Neural cell (in vitro differentiated cells): ENCODE measurements around the gene CDSN. TPM values are rescaled to one million over a fixed set of nuclear protein-coding genes. Genes with fewer than 3 reads are reported as not detected.

Experiments used
- H2AFZ ChIP-seq: fragments of 200-600, 300-800 bp; sonication (generic), shearing (Covaris generic); 2 replicates; pipeline ENCODE4 v1.6.0; 2014; ENCODE audit warnings: low read depth, mild to moderate bottlenecking, antibody characterized with exemption, low read length, moderate library complexity
- H3F3A ChIP-seq: fragments of 200-600 bp; shearing (Covaris generic); 2 replicates; pipeline ENCODE4 v1.6.1; 2016; ENCODE audit warnings: mild to moderate bottlenecking, moderate library complexity, mixed read lengths, antibody characterized with exemption, low read length; ENCODE audit not compliant: insufficient read depth, poor library complexity, severe bottlenecking
- H3K27ac ChIP-seq: fragments of 200-600, 300-800 bp; sonication (generic), shearing (Covaris generic); 2 replicates; pipeline ENCODE4 v1.5.1; 2014; ENCODE audit warnings: mild to moderate bottlenecking, low read length, moderate library complexity
- H3K27me3 ChIP-seq: fragments of 300-800, 200-600 bp; sonication (generic), shearing (Covaris generic); 2 replicates; pipeline ENCODE4 v1.6.0; 2014; ENCODE audit warnings: mild to moderate bottlenecking, low read depth, low read length, moderate library complexity; ENCODE audit not compliant: insufficient read depth
- H3K36me3 ChIP-seq: fragments of 300-800, 200-600 bp; sonication (generic), shearing (Covaris generic); 2 replicates; pipeline ENCODE4 v1.5.1; 2014; ENCODE audit warnings: mild to moderate bottlenecking, antibody characterized with exemption, low read length, moderate library complexity; ENCODE audit not compliant: insufficient read depth
- H3K4me2 ChIP-seq: fragments of 300-800, 200-600 bp; sonication (generic), shearing (Covaris generic); 2 replicates; pipeline ENCODE4 v1.6.0; 2014; ENCODE audit warnings: mild to moderate bottlenecking, low read length
- H3K4me3 ChIP-seq: fragments of 300-800, 200-600 bp; sonication (generic), shearing (Covaris generic); 2 replicates; pipeline ENCODE4 v1.5.1; 2014; ENCODE audit warnings: mild to moderate bottlenecking, low read length, moderate library complexity
- H3K79me2 ChIP-seq: fragments of 200-600 bp; shearing (Covaris generic); replicated peaks from 2 replicates; pipeline ENCODE4 v1.6.0; 2014; ENCODE audit warnings: mild to moderate bottlenecking, low read length, moderate library complexity; ENCODE audit not compliant: insufficient read depth
- H3K9ac ChIP-seq: fragments of 300-800, 200-600 bp; sonication (generic), shearing (Covaris generic); 2 replicates; pipeline ENCODE4 v1.6.1; 2016; ENCODE audit warnings: mild to moderate bottlenecking, low read length, mixed read lengths
- H3K9me2 ChIP-seq: fragments of 200-600 bp; shearing (Covaris generic); 2 replicates; pipeline ENCODE4 v1.6.1; 2016; ENCODE audit warnings: mild to moderate bottlenecking, low read length, mixed read lengths; ENCODE audit not compliant: insufficient read depth
- H3K9me3 ChIP-seq: fragments of 200-600, 300-800 bp; sonication (generic), shearing (Covaris generic); 2 replicates; pipeline ENCODE4 v1.6.1; 2016; ENCODE audit warnings: mild to moderate bottlenecking, mixed run types, low read length, moderate library complexity, mixed read lengths
- H4K20me1 ChIP-seq: fragments of 200-600 bp; shearing (Covaris generic); 2 replicates; pipeline ENCODE4 v1.6.1; 2016; ENCODE audit warnings: mild to moderate bottlenecking, mixed run types; ENCODE audit not compliant: insufficient read depth
- EP300 ChIP-seq: fragments of 450-650 bp; conservative IDR thresholded peaks from 2 replicates; pipeline ENCODE4 v1.6.1; 2014; ENCODE audit warnings: antibody characterized with exemption, mild to moderate bottlenecking, moderate library complexity; ENCODE audit not compliant: poor library complexity, severe bottlenecking
- EZH2 ChIP-seq: fragments of 200-600, 300-800 bp; shearing (Covaris generic), sonication (generic); IDR thresholded peaks from 2 replicates; pipeline ENCODE4 v1.6.1; 2014; ENCODE audit warnings: antibody characterized with exemption, low read length, borderline replicate concordance, mild to moderate bottlenecking; ENCODE audit not compliant: insufficient read depth, poor library complexity, severe bottlenecking
- MXI1 ChIP-seq: fragments of 450-650 bp; conservative IDR thresholded peaks from 2 replicates; pipeline ENCODE4 v1.6.1; 2014; ENCODE audit warnings: antibody characterized with exemption, mild to moderate bottlenecking; ENCODE audit not compliant: poor library complexity, severe bottlenecking
- POLR2AphosphoS5 ChIP-seq: IDR thresholded peaks from 2 replicates; pipeline ENCODE4 v1.6.1; 2012
- RAD21 ChIP-seq: fragments of 450-650 bp; conservative IDR thresholded peaks from 2 replicates; pipeline ENCODE4 v1.6.1; 2014; ENCODE audit warnings: antibody characterized with exemption, mild to moderate bottlenecking, moderate library complexity
- SMC3 ChIP-seq: fragments of 450-650 bp; conservative IDR thresholded peaks from 2 replicates; pipeline ENCODE4 v1.6.1; 2014; ENCODE audit warnings: antibody characterized with exemption, mild to moderate bottlenecking, moderate library complexity; ENCODE audit not compliant: poor library complexity
- TAF1 ChIP-seq: IDR thresholded peaks from 2 replicates; pipeline ENCODE4 v1.6.1; 2012; ENCODE audit warnings: low read depth
- polyA plus RNA-seq: library from polyadenylated mRNA; depleted of rRNA; stranded (reverse); fragments of >200 nt; gene quantifications from 2 replicates; pipeline ENCODE4 v1.2.3, GENCODE V29; 2014
- TF ChIP-seq, protein P1 (sequence below): IDR thresholded peaks from 2 replicates; pipeline ENCODE4 v1.6.1; 2012; ENCODE audit warnings: borderline replicate concordance
- TF ChIP-seq, protein P2 (sequence below): fragments of 450-650 bp; IDR thresholded peaks from 2 replicates; pipeline ENCODE4 v1.5.1; 2014; ENCODE audit warnings: antibody characterized with exemption, mild to moderate bottlenecking, moderate library complexity; ENCODE audit not compliant: poor library complexity, severe bottlenecking

Gene CDSN
- polyA plus RNA-seq, 1 donor from 2014 or later, result not detected

DNA sequence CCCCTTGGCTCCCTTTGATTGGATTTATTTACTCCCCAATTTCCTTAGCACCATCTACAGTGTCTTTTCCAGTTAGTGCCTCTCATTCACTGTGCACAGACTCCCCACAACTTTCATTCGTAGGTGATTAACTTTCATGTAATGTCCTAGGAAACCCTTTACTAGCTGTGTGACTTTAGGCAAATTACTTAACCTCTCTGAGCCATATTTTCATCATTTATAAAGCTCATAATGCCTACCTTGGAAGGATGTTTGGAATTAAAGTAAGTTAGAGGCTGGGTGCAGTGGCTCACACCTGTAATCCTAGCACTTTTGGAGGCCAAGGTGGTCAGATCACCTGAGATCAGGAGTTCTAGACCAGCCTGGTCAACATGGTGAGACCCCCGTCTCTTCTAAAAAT lies 28.0 kb downstream of the CDSN start:
- no peaks in the 10 kb centered on the region for H3F3A ChIP-seq
- H3K4me2 ChIP-seq, result no peak overlapping the region
- H3K9me3 ChIP-seq, result no peaks in the 10 kb centered on the region
- no peak overlapping the region for H3K4me3 ChIP-seq
- TF ChIP-seq, protein P1, sequence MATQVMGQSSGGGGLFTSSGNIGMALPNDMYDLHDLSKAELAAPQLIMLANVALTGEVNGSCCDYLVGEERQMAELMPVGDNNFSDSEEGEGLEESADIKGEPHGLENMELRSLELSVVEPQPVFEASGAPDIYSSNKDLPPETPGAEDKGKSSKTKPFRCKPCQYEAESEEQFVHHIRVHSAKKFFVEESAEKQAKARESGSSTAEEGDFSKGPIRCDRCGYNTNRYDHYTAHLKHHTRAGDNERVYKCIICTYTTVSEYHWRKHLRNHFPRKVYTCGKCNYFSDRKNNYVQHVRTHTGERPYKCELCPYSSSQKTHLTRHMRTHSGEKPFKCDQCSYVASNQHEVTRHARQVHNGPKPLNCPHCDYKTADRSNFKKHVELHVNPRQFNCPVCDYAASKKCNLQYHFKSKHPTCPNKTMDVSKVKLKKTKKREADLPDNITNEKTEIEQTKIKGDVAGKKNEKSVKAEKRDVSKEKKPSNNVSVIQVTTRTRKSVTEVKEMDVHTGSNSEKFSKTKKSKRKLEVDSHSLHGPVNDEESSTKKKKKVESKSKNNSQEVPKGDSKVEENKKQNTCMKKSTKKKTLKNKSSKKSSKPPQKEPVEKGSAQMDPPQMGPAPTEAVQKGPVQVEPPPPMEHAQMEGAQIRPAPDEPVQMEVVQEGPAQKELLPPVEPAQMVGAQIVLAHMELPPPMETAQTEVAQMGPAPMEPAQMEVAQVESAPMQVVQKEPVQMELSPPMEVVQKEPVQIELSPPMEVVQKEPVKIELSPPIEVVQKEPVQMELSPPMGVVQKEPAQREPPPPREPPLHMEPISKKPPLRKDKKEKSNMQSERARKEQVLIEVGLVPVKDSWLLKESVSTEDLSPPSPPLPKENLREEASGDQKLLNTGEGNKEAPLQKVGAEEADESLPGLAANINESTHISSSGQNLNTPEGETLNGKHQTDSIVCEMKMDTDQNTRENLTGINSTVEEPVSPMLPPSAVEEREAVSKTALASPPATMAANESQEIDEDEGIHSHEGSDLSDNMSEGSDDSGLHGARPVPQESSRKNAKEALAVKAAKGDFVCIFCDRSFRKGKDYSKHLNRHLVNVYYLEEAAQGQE, result no peak
- TF ChIP-seq RAD21 (no peak), EP300 (no peak), SMC3 (no peak), TAF1 (no peak), EZH2 (no peak), MXI1 (no peak), POLR2AphosphoS5 (no peak)
- TF ChIP-seq, protein P2, sequence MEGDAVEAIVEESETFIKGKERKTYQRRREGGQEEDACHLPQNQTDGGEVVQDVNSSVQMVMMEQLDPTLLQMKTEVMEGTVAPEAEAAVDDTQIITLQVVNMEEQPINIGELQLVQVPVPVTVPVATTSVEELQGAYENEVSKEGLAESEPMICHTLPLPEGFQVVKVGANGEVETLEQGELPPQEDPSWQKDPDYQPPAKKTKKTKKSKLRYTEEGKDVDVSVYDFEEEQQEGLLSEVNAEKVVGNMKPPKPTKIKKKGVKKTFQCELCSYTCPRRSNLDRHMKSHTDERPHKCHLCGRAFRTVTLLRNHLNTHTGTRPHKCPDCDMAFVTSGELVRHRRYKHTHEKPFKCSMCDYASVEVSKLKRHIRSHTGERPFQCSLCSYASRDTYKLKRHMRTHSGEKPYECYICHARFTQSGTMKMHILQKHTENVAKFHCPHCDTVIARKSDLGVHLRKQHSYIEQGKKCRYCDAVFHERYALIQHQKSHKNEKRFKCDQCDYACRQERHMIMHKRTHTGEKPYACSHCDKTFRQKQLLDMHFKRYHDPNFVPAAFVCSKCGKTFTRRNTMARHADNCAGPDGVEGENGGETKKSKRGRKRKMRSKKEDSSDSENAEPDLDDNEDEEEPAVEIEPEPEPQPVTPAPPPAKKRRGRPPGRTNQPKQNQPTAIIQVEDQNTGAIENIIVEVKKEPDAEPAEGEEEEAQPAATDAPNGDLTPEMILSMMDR, result no peak
- no peak overlapping the region for H2AFZ ChIP-seq
- no peaks in the 10 kb centered on the region for H3K27me3 ChIP-seq
- H3K9ac ChIP-seq, result no peak overlapping the region
- no peaks in the 10 kb centered on the region for H3K9me2 ChIP-seq
- H3K79me2 ChIP-seq, result no peaks in the 10 kb centered on the region
- H3K36me3 ChIP-seq, result no peaks in the 10 kb centered on the region
- H4K20me1 ChIP-seq, result no peaks in the 10 kb centered on the region
- no peak overlapping the region for H3K27ac ChIP-seq

DNA sequence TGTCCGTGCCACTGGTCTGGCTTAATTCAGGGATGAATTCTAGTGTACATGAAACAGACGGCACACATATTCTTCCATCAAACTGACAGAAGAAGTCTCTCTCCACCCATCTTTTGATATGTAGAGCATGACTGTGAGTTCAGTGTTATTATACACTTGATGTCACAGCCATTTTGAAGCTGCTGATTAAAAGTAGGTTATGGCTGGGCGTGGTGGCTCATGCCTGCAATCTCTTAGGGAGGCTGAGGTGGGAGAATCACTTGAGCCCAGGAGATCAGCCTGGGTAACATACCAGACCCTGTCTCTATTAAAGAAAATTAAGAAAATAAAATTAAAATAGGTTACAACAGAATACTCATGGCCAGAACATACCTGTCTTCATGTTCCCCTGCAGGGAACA lies 28.6 kb downstream of the CDSN start:
- no peak for TF ChIP-seq POLR2AphosphoS5
- TF ChIP-seq EZH2, result no peak
- TF ChIP-seq, protein P1, result no peak
- TF ChIP-seq EP300, result no peak
- TF ChIP-seq RAD21, result no peak
- no peak for TF ChIP-seq MXI1
- TF ChIP-seq SMC3, result no peak
- Histone ChIP-seq H3K4me3 (no peak overlapping the region), H2AFZ (no peak overlapping the region), H3K9ac (no peak overlapping the region), H3K9me3 (no peaks in the 10 kb centered on the region), H3K36me3 (no peaks in the 10 kb centered on the region), H3K27me3 (no peaks in the 10 kb centered on the region), H3K27ac (no peak overlapping the region), H3K9me2 (no peaks in the 10 kb centered on the region), H3F3A (no peaks in the 10 kb centered on the region), H3K4me2 (no peak overlapping the region), H3K79me2 (no peaks in the 10 kb centered on the region), H4K20me1 (no peaks in the 10 kb centered on the region)
